WTC11 (cell line): ENCODE measurements around the gene CD226. TPM values are rescaled to one million over a fixed set of nuclear protein-coding genes. Genes with fewer than 3 reads are reported as not detected.
"Not testable (repeated sequence)": the region's sequence is repeated elsewhere in the genome, so short reads cannot be mapped to it uniquely, and the experiment has no call there.

Source experiments
- ATAC-seq: fragments of 200-7000 bp; cut with Tn5 transposase; 2 replicates; pipeline ENCODE4 v1.10.0; 2021; ENCODE audit warnings: mild to moderate bottlenecking, moderate library complexity
- CTCF ChIA-PET: fragments of 300-600 bp; sonication (Branson Sonifier 250); formaldehyde crosslinking; loops from one replicate; lab custom pipeline; 2021; ENCODE audit warnings: antibody characterized with exemption; lab: Charles Lee
- POLR2A ChIA-PET: fragments of 350-600 bp; sonication (Branson Sonifier 250); formaldehyde crosslinking; loops from one replicate; lab custom pipeline; 2021; ENCODE audit warnings: antibody characterized with exemption; lab: Charles Lee
- DNase-seq: peaks from one replicate; pipeline ENCODE4 v3.0.0; 2021; ENCODE audit warnings: low spot score
- H3K27ac Mint-ChIP-seq: 2 replicates; pipeline ENCODE4 v1.8.0; 2021; ENCODE audit warnings: mixed read lengths
- H3K27me3 Mint-ChIP-seq: 2 replicates; pipeline ENCODE4 v1.8.0; 2021; ENCODE audit warnings: low read depth, mild to moderate bottlenecking, moderate library complexity, mixed read lengths
- H3K36me3 Mint-ChIP-seq: 2 replicates; pipeline ENCODE4 v1.8.0; 2021; ENCODE audit warnings: mixed read lengths
- H3K4me1 Mint-ChIP-seq: 2 replicates; pipeline ENCODE4 v1.8.0; 2022; ENCODE audit warnings: mixed read lengths
- H3K4me3 Mint-ChIP-seq: 2 replicates; pipeline ENCODE4 v1.8.0; 2021; ENCODE audit warnings: mild to moderate bottlenecking, moderate library complexity, mixed read lengths
- H3K9me3 Mint-ChIP-seq: 2 replicates; pipeline ENCODE4 v1.8.0; 2021; ENCODE audit warnings: mixed read lengths
- ARID4B ChIP-seq: sonication (generic); formaldehyde crosslinking; IDR thresholded peaks from 2 replicates; pipeline ENCODE4 v1.8.0; 2023; ENCODE audit warnings: missing genetic modification reagents, mild to moderate bottlenecking, borderline replicate concordance
- ATF1 ChIP-seq: sonication (generic); formaldehyde crosslinking; IDR thresholded peaks from 2 replicates; pipeline ENCODE4 v1.8.1; 2023; ENCODE audit warnings: mild to moderate bottlenecking, moderate library complexity, missing genetic modification reagents
- ATF3 ChIP-seq: sonication (generic); formaldehyde crosslinking; conservative IDR thresholded peaks from 2 replicates; pipeline ENCODE4 v1.8.1; 2022; ENCODE audit warnings: mild to moderate bottlenecking, missing genetic modification reagents
- E2F1 ChIP-seq: sonication (generic); formaldehyde crosslinking; IDR thresholded peaks from 2 replicates; pipeline ENCODE4 v1.8.0; 2022; ENCODE audit warnings: mild to moderate bottlenecking, missing genetic modification reagents
- ELF4 ChIP-seq: sonication (generic); formaldehyde crosslinking; IDR thresholded peaks from 2 replicates; pipeline ENCODE4 v1.8.1; 2022; ENCODE audit warnings: low read depth, mild to moderate bottlenecking, moderate library complexity, missing genetic modification reagents
- EMX1 ChIP-seq: fragments of 250-450 bp; sonication (Bioruptor Pico); IDR thresholded peaks from 2 replicates; pipeline ENCODE4 v1.8.0; 2021; ENCODE audit warnings: mild to moderate bottlenecking
- FOXP1 ChIP-seq: sonication (generic); formaldehyde crosslinking; IDR thresholded peaks from 2 replicates; pipeline ENCODE4 v1.8.0; 2022; ENCODE audit warnings: missing genetic modification reagents, mild to moderate bottlenecking, moderate library complexity, borderline replicate concordance
- SP1 ChIP-seq: sonication (generic); formaldehyde crosslinking; conservative IDR thresholded peaks from 2 replicates; pipeline ENCODE4 v1.8.1; 2022; ENCODE audit warnings: missing genetic modification reagents
- ZNF219 ChIP-seq: sonication (generic); formaldehyde crosslinking; IDR thresholded peaks from 2 replicates; pipeline ENCODE4 v1.8.0; 2023; ENCODE audit warnings: missing genetic modification reagents, mild to moderate bottlenecking, borderline replicate concordance
- ZNF263 ChIP-seq: sonication (generic); formaldehyde crosslinking; IDR thresholded peaks from 2 replicates; pipeline ENCODE4 v1.8.1; 2022; ENCODE audit warnings: low read depth, mild to moderate bottlenecking, moderate library complexity, missing genetic modification reagents
- ZNF423 ChIP-seq: fragments of 250-450 bp; sonication (Bioruptor Pico); IDR thresholded peaks from 2 replicates; pipeline ENCODE4 v2.1.2; 2022; ENCODE audit warnings: mild to moderate bottlenecking, moderate library complexity
- ZNF512 ChIP-seq: sonication (generic); formaldehyde crosslinking; IDR thresholded peaks from 2 replicates; pipeline ENCODE4 v1.8.1; 2022; ENCODE audit warnings: missing genetic modification reagents, borderline replicate concordance
- ZNF671 ChIP-seq: fragments of 250-450 bp; sonication (Bioruptor Pico); IDR thresholded peaks from 2 replicates; pipeline ENCODE4 v1.8.0; 2021; ENCODE audit warnings: mild to moderate bottlenecking
- total RNA-seq: library from RNA; stranded (reverse); gene quantifications from 3 replicates; pipeline ENCODE4 v1.2.3, GENCODE V29; 2021

The CD226 gene
- total RNA-seq, 1 experiment from 2014 or later = 0.24 TPM

GRCh38 chr18:69978732-69979715 is 31.4 kb upstream of the CD226 start (continued):
- no peak for TF ChIP-seq ARID4B (CRISPR knock-in tag)

- H3K36me3 Mint-ChIP-seq = peaks cover 21% of the 10 kb centered on the region
- DNase-seq, H3K4me3 Mint-ChIP-seq, CTCF ChIA-PET, POLR2A ChIA-PET, H3K27ac Mint-ChIP-seq, H3K27me3 Mint-ChIP-seq, ATAC-seq, H3K4me1 Mint-ChIP-seq: not testable (repeated sequence)
- H3K9me3 Mint-ChIP-seq = peaks cover 56% of the 10 kb centered on the region
Measured at GRCh38 chr18:69975294-69975693, 27.6 kb upstream of the CD226 start.

GRCh38 chr18:69974365-69974764 is 26.7 kb upstream of the CD226 start:
- no peak overlapping the region for H3K4me3 Mint-ChIP-seq
- no peaks in the 10 kb centered on the region for H3K4me1 Mint-ChIP-seq
- DNase-seq = no peak
- ATAC-seq = no peak
- CTCF ChIA-PET = no interaction called here
- H3K9me3 Mint-ChIP-seq = peaks cover 56% of the 10 kb centered on the region
- peaks cover 21% of the 10 kb centered on the region for H3K36me3 Mint-ChIP-seq
- no peak for TF ChIP-seq E2F1 (CRISPR knock-in tag)
- TF ChIP-seq SP1 (CRISPR knock-in tag) = no peak
- TF ChIP-seq ZNF219 (CRISPR knock-in tag) = no peak
- no peak for TF ChIP-seq ZNF423
- TF ChIP-seq ATF3 (CRISPR knock-in tag) = no peak
- TF ChIP-seq ZNF671 = no peak
- TF ChIP-seq EMX1 = no peak
- no peak for TF ChIP-seq ATF1 (CRISPR knock-in tag)
- TF ChIP-seq FOXP1 (CRISPR knock-in tag) = no peak
- no peak for TF ChIP-seq ELF4 (CRISPR knock-in tag)
- TF ChIP-seq ZNF263 (CRISPR knock-in tag) = no peak
- no peak for TF ChIP-seq ZNF512 (CRISPR knock-in tag)
- H3K27ac Mint-ChIP-seq = no peak overlapping the region
- POLR2A ChIA-PET = no interaction called here
- no peaks in the 10 kb centered on the region for H3K27me3 Mint-ChIP-seq
